GM12892 (cell line): Measurements from ENCODE around the gene SLC2A2.
"Not testable (repeated sequence)": the region's sequence is repeated elsewhere in the genome, so short reads cannot be mapped to it uniquely, and the experiment has no call there.

ENCODE experiments used
- POLR2A ChIP-seq: IDR thresholded peaks from 2 replicates; pipeline ENCODE4 v1.6.1; 2011; ENCODE audit warnings: low read depth, low read length, control low read depth
- POLR2AphosphoS5 ChIP-seq: IDR thresholded peaks from 2 replicates; pipeline ENCODE4 v1.6.1; 2011; ENCODE audit warnings: low read depth, low read length, control low read depth
- TAF1 ChIP-seq: IDR thresholded peaks from 2 replicates; pipeline ENCODE4 v1.6.1; 2011; ENCODE audit warnings: low read depth, mild to moderate bottlenecking, control low read depth, low read length, borderline replicate concordance

DNA sequence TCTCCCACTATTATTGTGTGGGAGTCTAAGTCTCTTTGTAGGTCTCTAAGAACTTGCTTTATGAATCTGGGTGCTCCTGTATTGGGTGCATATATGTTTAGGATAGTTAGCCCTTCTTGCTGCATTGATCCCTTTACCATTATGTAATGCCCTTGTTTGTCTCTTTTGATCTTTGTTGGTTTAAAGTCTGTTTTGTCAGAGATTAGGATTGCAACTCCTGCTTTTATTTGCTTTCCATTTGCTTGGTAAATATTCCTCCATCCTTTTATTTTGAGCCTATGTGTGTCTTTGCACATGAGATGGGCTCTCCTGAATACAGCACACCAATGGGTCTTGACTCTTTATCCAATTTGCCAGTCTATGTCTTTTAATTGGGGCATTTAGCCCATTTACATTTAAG lies 53.6 kb downstream of the SLC2A2 start:
- not testable (repeated sequence) for TF ChIP-seq POLR2AphosphoS5, POLR2A, TAF1
